ENCODE measurements around the gene DCBLD1.
"Not testable (repeated sequence)": the region's sequence is repeated elsewhere in the genome, so short reads cannot be mapped to it uniquely, and the experiment has no call there.

The DCBLD1 gene

GRCh38 chr6:117482240-117483003 lies at the start of gene DCBLD1:
TSS of gene DCBLD1 (plus strand) at chr6:117482674. CDS start at chr6:117482782, 108 bp downstream.
- Histone ChIP-seq H3K4me3 (ENCODE audit: low read length) (peak within 1 kb of the TSS; percentile 72), H3K9me3 (ENCODE audit: control insufficient read depth, low read depth, low read length) (no peaks in the 10 kb centered on the region), H3K4me1 (ENCODE audit: control insufficient read depth, low read depth, low read length) (peaks cover 12% of the 10 kb centered on the region), H3K27ac (ENCODE audit: low read length) (no peak within 1 kb of the TSS), H3K9ac (ENCODE audit: low read length) (peak within 1 kb of the TSS; percentile 63), H3K27me3 (ENCODE audit: control insufficient read depth, insufficient read depth, low read length) (peaks cover 41% of the 10 kb centered on the region), H3K36me3 (ENCODE audit: control insufficient read depth, low read depth, low read length) (no peaks in the 10 kb centered on the region)

DNA sequence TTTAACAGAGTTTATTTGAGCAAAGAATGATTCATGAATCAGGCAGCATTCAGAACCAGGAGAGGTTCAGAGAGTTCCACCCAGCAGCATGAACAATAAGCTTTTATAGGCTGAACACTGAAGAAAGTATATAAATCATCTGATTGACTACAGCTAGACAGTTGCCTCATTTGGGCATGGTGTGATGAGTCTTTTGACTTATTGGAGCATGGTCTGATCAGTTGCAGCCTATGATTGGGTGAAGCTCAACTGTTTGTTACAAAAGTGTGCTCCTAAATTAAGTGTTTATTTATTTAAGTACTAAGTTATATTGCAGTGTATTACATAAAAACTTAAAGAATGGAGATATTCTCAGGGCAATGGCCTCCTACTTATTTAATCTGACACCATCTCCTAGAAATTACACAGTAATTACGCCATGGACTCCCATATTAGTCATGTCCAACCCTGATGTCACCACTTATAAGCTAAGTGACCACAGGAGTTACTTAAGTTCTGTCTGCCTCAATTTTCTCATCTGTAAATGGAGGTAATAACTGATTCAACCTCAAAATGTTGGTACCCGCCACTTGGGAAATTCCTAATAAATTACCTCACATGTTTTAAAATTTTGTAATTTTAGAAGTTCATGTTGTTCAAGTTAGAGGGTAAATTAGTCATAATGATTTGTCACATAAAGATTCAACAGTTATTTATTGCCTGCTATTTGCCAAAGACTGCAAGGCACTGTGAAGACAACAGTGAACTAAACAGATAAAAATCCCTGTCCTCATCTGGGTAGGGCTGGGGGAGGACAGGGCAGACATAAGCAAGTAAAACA lies 41.6 kb upstream of the DCBLD1 start:
- H3K9ac ChIP-seq (ENCODE audit: low read length), result no peak overlapping the region

DNA sequence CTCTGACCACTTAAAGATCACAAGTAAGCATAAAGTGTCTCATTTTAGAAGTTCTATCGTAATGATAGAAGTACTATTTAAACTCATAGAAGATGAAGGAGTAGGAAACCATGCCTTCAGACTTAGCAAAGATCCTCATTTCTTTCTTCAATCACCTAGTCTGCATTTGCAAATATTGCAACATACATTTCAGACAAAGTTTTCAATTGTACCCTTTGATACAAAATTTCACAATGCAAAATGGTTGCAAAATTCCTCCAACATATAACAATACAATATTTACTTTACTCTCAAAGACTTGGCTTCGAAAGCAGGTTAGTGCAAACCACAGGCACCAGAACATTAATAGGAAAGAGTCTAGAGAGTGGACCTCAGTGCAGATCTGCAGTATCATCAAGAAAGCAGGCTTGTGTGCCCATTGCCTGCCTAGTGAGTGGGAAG lies 40.6 kb upstream of the DCBLD1 start:
- Histone ChIP-seq H3K36me3 (ENCODE audit: control insufficient read depth, low read depth, low read length) (no peaks in the 10 kb centered on the region), H3K27ac (ENCODE audit: low read length) (no peak overlapping the region), H3K4me1 (ENCODE audit: control insufficient read depth, low read depth, low read length) (no peaks in the 10 kb centered on the region), H3K27me3 (ENCODE audit: control insufficient read depth, insufficient read depth, low read length) (no peaks in the 10 kb centered on the region), H3K9me3 (ENCODE audit: control insufficient read depth, low read depth, low read length) (no peaks in the 10 kb centered on the region), H3K9ac (ENCODE audit: low read length) (no peak overlapping the region), H3K4me3 (ENCODE audit: low read length) (no peak overlapping the region)

More for the DNA sequence above, 41.6 kb upstream of the DCBLD1 start:
- Histone ChIP-seq H3K36me3 (ENCODE audit: control insufficient read depth, low read depth, low read length) (no peaks in the 10 kb centered on the region), H3K4me1 (ENCODE audit: control insufficient read depth, low read depth, low read length) (no peaks in the 10 kb centered on the region), H3K9me3 (ENCODE audit: control insufficient read depth, low read depth, low read length) (no peaks in the 10 kb centered on the region), H3K27ac (ENCODE audit: low read length) (no peak overlapping the region), H3K4me3 (ENCODE audit: low read length) (no peak overlapping the region), H3K27me3 (ENCODE audit: control insufficient read depth, insufficient read depth, low read length) (no peaks in the 10 kb centered on the region)

GRCh38 chr6:117442313-117442712 lies 40.2 kb upstream of the DCBLD1 start:
- not testable (repeated sequence) for H3K4me3 ChIP-seq (ENCODE audit: low read length); H3K27ac ChIP-seq (ENCODE audit: low read length); H3K36me3 ChIP-seq (ENCODE audit: control insufficient read depth, low read depth, low read length); H3K9ac ChIP-seq (ENCODE audit: low read length); H3K4me1 ChIP-seq (ENCODE audit: control insufficient read depth, low read depth, low read length); H3K27me3 ChIP-seq (ENCODE audit: control insufficient read depth, insufficient read depth, low read length); H3K9me3 ChIP-seq (ENCODE audit: control insufficient read depth, low read depth, low read length)

DNA sequence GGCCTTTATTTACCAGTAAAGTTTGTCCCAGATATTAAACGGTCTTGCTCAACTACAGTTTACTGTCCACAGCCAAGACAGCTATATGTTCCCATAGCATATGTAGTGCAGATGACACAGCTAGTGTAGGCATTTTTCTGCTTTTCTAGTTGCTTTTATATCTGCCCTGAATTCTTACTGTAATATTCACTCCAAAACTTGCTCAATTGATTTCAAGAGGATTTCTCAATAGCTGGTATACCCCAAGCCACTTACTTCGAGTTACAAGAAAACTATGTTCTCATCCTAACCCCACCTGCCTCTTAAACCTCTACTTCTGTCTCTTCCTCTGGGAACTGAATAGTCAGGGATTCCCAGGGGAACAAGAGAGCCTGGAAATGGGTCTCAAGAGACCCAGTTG lies 37.9 kb upstream of the DCBLD1 start:
- Histone ChIP-seq H3K27me3 (ENCODE audit: control insufficient read depth, insufficient read depth, low read length) (no peaks in the 10 kb centered on the region), H3K9me3 (ENCODE audit: control insufficient read depth, low read depth, low read length) (no peaks in the 10 kb centered on the region), H3K4me3 (ENCODE audit: low read length) (no peak overlapping the region), H3K36me3 (ENCODE audit: control insufficient read depth, low read depth, low read length) (no peaks in the 10 kb centered on the region), H3K27ac (ENCODE audit: low read length) (no peak overlapping the region), H3K9ac (ENCODE audit: low read length) (no peak overlapping the region), H3K4me1 (ENCODE audit: control insufficient read depth, low read depth, low read length) (no peaks in the 10 kb centered on the region)

DNA sequence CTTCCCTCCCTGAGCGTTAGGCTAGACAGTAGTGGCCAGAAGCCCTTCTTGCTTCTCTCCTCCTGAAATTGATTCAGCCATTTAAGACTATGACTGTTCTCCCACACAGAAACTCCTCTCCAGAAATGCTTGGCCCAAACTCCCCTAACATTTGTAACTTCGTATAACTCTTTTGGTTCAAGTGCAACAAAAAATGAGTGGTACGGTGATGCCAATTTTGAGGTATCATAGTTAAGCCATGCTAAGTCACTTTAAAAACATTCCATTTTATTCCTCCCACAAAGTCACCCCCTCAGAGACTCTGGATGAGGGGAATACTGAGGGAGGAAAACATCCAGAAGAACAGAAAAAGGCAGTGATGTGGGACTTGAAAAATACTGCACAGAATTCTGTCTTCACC lies 35.6 kb upstream of the DCBLD1 start:
- H3K27ac ChIP-seq (ENCODE audit: low read length), result no peak overlapping the region
- peaks cover 15% of the 10 kb centered on the region for H3K4me1 ChIP-seq (ENCODE audit: control insufficient read depth, low read depth, low read length)
- H3K4me3 ChIP-seq (ENCODE audit: low read length), result no peak overlapping the region
- H3K27me3 ChIP-seq (ENCODE audit: control insufficient read depth, insufficient read depth, low read length), result no peaks in the 10 kb centered on the region
- no peaks in the 10 kb centered on the region for H3K9me3 ChIP-seq (ENCODE audit: control insufficient read depth, low read depth, low read length)
- no peaks in the 10 kb centered on the region for H3K36me3 ChIP-seq (ENCODE audit: control insufficient read depth, low read depth, low read length)
- no peak overlapping the region for H3K9ac ChIP-seq (ENCODE audit: low read length)

- Histone ChIP-seq H3K9me3 (ENCODE audit: control insufficient read depth, low read depth, low read length) (no peaks in the 10 kb centered on the region), H3K4me3 (ENCODE audit: low read length) (no peak overlapping the region), H3K4me1 (ENCODE audit: control insufficient read depth, low read depth, low read length) (peaks cover 18% of the 10 kb centered on the region), H3K27ac (ENCODE audit: low read length) (no peak overlapping the region), H3K9ac (ENCODE audit: low read length) (no peak overlapping the region), H3K36me3 (ENCODE audit: control insufficient read depth, low read depth, low read length) (no peaks in the 10 kb centered on the region), H3K27me3 (ENCODE audit: control insufficient read depth, insufficient read depth, low read length) (no peaks in the 10 kb centered on the region)
Measured at GRCh38 chr6:117448011-117448410, 34.5 kb upstream of the DCBLD1 start.

- H3K9ac ChIP-seq (ENCODE audit: low read length), result no peak overlapping the region
- H3K36me3 ChIP-seq (ENCODE audit: control insufficient read depth, low read depth, low read length), result no peaks in the 10 kb centered on the region
- no peak overlapping the region for H3K4me3 ChIP-seq (ENCODE audit: low read length)
- no peak overlapping the region for H3K27ac ChIP-seq (ENCODE audit: low read length)
- no peaks in the 10 kb centered on the region for H3K9me3 ChIP-seq (ENCODE audit: control insufficient read depth, low read depth, low read length)
- no peaks in the 10 kb centered on the region for H3K27me3 ChIP-seq (ENCODE audit: control insufficient read depth, insufficient read depth, low read length)
- peaks cover 18% of the 10 kb centered on the region for H3K4me1 ChIP-seq (ENCODE audit: control insufficient read depth, low read depth, low read length)
Measured at GRCh38 chr6:117448732-117449485, 33.6 kb upstream of the DCBLD1 start.

DNA sequence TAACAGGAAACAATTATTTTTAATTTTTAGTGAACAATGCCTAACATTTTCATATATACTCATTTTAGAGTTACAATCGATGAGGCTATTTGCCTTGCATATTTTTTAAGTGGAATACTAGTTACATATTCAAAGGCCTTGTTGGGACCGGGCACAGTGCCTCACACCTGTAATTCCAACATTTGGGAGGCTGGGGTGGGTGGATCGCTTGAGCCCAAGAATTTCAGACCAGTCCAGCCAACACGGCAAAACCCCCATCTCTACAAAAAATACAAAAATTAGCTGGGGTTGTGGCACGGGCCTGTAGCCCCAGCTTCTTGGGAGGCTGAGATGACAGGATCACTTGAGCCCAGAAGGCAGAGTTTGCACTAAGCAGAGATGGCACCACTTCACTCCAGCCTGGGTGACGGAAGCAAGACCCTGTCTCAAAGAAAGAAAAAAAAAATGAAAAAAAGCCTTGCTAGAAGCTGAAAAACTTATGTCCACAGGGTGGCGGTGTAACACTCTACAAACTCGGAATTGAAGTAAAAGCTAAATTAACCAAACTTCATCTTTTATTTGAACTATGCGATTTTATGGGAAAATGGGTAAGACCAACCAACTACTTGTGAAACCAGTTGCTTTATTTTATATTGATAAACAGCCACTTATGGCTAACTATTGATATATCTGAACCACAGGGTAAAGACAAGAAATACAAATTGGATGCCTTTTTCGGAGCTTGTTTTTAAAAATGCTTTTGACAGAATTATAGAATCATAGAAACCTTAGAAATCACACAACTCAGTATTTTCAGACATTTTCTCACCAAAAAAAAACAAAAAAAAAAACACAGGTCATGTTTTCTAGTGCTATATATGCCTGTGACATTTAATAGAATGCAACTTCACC lies 32.7 kb upstream of the DCBLD1 start:
- Histone ChIP-seq H3K9ac (ENCODE audit: low read length) (no peak overlapping the region), H3K27me3 (ENCODE audit: control insufficient read depth, insufficient read depth, low read length) (no peaks in the 10 kb centered on the region), H3K4me3 (ENCODE audit: low read length) (no peak overlapping the region), H3K36me3 (ENCODE audit: control insufficient read depth, low read depth, low read length) (no peaks in the 10 kb centered on the region), H3K9me3 (ENCODE audit: control insufficient read depth, low read depth, low read length) (no peaks in the 10 kb centered on the region), H3K27ac (ENCODE audit: low read length) (no peak overlapping the region), H3K4me1 (ENCODE audit: control insufficient read depth, low read depth, low read length) (peaks cover 18% of the 10 kb centered on the region)

DNA sequence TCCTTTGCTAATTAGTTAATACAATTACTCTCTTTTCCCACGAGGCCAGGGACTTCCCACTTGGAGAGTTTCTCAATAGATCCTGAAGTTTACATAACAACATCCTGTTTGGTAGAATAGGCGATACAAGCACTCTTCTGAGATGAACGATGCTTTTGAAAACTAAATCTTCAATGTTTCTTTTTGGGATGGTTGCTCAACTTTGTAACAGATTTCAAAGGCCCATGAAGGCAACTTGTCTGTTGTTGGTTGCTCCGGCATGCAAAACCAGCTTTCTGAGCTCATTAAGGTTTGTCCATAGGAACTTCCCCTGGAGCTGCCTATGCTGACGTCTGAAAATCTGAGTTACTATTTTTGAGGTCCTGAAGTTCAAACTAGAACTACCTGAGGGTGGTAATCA lies 30.8 kb upstream of the DCBLD1 start:
- H3K4me1 ChIP-seq (ENCODE audit: control insufficient read depth, low read depth, low read length), result peaks cover 18% of the 10 kb centered on the region

More for the DNA sequence above, 30.8 kb upstream of the DCBLD1 start:
- Histone ChIP-seq H3K27ac (ENCODE audit: low read length) (no peak overlapping the region), H3K27me3 (ENCODE audit: control insufficient read depth, insufficient read depth, low read length) (no peaks in the 10 kb centered on the region), H3K9ac (ENCODE audit: low read length) (no peak overlapping the region), H3K9me3 (ENCODE audit: control insufficient read depth, low read depth, low read length) (no peaks in the 10 kb centered on the region), H3K4me3 (ENCODE audit: low read length) (no peak overlapping the region), H3K36me3 (ENCODE audit: control insufficient read depth, low read depth, low read length) (no peaks in the 10 kb centered on the region)
